NCI-H2196 (cell line): ENCODE data around the gene PRUNE1.

ENCODE experiments used
- DNase-seq: peaks from one replicate; lab custom pipeline; 2025; ENCODE audit not compliant: unreplicated experiment; lab: John Stamatoyannopoulos, UW

The PRUNE1 gene

GRCh38 chr1:151005729-151006319 lies 2.4 kb upstream of the PRUNE1 start:
- no peak for DNase-seq

- peak; percentile 71 for DNase-seq
Measured at GRCh38 chr1:151006327-151007052, 1.8 kb upstream of the PRUNE1 start, which contains the start of gene MINDY1. MINDY1 (minus strand) TSS chr1:151006902; CDS start chr1:151002617, 4,285 bp downstream.

DNA sequence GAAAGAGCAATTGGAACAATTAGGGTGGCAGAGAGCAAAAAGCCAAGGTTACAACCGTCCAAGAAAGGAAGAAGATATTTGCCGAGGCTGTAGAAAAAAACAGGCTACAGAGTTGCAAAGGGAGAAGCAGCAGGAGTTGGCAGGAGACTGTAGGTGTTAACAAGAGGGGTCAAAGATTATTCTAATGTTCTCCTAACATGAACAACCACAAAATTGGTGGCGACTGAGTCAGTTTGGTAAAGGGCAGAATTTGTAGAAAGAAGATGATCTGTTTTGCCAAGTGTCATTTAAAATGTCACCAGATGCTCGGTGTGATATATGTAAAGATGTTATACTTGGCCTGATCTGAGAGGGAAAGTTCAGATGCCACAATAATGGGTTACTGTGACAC lies 401 bp upstream of the PRUNE1 start:
- no peak for DNase-seq

- DNase-seq: no peak
Measured at GRCh38 chr1:151009206-151009587, 948 bp downstream of the PRUNE1 start.

DNA sequence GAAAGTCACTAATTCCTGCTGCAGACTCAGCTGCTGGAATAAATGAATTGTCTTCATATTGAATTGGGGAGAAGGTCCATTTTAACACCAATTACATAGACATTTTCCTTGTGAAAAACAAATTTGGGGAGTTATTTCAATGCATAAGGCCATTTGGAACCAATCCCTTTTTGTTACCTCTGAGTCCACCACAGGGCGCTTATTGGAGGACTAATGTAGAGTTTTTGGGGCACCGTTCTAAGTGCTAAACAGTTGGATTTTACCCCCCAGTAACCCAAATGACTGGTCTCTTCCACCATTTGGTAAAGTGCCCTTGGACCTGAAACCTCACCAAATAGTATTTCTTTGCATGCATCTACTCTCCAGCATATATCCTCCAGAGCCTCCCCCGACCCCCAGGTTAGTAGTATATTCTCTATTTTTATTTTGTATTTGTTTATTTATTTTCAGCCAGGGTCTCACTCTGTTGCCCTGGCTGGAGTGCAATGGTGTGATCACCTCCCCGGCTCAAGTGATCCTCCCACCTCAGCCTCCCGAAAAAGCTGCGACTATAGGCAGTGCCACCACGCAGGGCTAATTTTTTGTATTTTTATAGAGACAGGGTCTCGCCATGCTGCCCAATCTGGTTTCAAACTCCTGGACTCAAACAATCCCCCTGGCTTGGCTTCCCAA lies 1.6 kb downstream of the PRUNE1 start:
- no peak for DNase-seq

GRCh38 chr1:151010346-151010726 lies 2.1 kb downstream of the PRUNE1 start:
- no peak for DNase-seq

GRCh38 chr1:151011154-151011850 lies 3.1 kb downstream of the PRUNE1 start:
- DNase-seq: no peak

DNA sequence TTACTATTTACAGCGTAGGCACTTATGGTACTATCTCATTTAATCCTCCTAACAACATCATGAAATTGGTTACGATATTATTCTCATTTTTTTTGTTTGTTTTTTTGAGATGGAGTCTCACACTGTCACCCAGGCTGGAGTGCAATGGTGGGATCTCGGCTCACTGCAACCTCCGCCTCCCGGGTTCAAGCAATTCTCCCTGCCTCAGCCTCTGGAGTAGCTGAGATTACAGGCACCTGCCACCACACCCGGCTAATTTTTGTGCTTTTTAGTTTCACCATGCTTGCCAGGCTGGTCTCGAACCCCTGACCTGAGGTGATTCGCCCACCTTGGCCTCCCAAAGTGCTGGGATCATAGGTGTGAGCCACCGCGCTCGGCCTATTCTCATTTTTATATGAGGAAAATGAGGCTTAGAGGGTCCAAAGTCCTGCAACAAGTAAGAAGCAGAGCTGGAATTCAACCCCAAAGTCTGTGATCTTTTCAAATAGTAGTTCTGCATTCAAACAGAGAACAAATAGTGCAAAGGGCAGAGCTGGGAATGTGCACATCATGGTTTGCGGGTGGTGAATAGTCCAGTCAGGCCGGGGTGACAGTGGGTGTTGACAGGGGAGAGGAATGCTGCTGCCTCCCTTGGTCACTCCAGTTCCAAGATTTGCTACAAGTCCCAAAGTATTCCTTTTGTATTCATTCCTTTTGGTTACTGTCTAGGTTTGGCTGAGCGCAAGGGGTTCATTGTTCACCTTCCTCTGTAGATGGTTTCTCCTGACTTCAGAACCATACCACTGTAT lies 4.6 kb downstream of the PRUNE1 start:
- no peak for DNase-seq

DNA sequence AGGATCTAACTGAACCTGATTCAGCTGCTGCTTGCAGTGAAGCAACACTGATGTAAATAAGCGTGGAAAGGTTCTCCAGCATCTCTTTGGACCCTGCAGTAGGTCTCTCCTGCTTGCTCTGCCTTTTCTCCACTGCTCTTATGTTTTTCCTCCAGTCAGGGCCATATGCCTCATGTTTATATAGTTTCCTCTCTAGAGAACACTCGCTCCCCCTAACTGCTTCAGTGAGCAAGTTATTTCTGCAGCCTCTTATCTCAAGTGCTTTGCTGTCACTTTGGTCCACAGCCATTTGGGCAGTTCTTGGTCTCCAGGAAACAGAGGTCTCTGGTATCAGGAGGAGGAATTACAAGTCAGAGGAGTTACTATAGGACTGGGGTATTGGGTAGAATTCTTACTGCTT lies 5.3 kb downstream of the PRUNE1 start:
- DNase-seq: peak; percentile 15

GRCh38 chr1:151024540-151025146 lies 16.4 kb downstream of the PRUNE1 start:
- peak; percentile 54 for DNase-seq

DNA sequence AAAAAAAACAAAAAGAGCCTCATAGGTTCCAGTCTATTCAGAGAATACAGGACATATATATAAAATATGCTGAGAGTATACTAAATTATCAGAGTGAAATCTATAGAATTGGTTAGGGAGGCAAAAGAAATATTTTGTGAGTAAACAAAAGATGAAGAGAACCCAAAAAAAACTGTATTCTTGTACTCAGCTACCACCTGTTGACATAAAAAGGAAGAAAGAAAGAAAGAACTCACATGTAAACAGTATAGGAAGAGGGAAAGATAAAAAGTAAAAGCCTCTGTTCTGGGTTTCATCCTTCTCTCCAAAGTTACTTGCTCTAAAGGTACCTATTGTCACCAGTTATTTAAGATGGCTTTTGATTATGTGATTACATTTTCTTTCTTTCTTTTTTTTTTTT lies 18.2 kb downstream of the PRUNE1 start:
- no peak for DNase-seq

DNA sequence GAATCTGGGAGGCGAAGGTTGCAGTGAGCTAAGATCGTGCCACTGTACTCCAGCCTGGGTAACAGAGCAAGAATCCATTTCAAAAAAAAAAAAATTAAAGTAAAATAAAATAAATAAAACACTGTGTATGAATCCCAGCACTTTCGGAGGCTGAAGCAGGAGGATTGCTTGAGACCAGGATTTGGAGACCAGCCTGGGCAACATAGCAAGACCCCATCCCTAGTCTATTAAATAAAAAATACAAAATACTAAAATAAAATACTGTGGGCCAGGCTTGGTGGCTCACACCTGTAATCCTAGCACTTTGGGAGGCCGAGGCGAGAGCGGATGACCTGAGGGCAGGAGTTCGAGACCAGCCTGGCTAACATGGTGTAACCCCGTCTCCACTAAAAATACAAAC lies 23.9 kb downstream of the PRUNE1 start:
- no peak for DNase-seq

DNA sequence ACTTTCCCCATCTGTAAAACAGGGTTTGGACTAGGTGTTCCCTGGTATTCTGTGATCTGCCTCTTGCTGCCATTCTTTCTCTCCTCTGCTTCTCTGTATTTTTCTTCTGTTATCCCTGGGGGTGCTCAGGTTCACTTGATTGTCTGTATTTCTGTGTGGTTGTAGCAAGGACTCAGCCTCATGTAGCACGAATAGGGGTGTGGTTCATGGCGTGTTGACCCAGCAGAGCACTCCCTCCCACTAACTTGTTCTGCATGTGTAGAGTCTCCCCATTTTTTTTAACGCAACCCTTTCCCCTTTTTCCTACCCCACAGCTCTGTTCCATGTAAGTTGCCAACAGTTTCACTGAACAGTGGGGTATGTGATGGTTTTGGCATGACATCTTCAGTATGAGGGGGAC lies 26.9 kb downstream of the PRUNE1 start:
- DNase-seq: no peak

DNA sequence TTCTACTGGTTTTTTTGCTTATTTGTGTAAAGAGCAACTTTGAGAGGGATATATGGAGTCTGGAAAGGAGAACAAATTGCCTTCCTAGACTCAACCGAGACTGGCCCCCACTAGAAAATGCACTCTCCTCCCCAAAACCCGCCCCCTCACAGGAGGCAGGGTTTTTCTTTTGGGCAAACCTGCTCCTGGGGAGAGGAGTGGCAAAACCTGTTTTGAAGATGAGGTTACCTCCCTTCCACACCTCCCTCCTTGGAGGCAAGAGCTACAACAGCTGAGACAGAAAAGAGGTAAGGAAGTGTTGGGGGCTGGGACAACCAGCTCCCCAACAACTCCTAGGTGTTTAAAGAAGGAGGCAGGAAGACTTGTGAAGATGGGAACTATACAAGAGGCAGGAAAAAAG lies 28.1 kb downstream of the PRUNE1 start, which contains the start of gene BNIPL:
TSS of gene BNIPL (plus strand) at position 231 of the 400 bp plus-strand sequence. CDS start at position 371, 140 bp downstream.
- DNase-seq: no peak

DNA sequence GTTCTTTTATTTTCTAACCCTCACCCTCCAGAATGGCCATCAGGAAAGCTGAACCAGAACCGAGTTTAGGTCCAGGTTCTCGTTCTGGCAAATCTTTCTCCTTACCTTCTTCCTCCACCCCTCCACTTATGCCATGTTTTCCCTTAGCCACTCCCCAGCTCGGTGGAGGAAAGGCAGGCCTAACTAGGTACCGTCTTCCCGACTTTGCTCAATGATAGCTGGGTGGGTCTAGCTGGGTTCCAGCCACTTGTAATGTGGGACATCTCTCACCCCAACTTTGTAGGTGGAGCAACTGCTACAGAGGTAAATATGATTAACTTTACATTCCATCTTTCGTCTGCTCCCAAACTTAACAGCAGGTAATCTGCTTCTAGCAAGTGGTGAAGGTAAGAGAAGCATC lies 28.8 kb downstream of the PRUNE1 start:
- DNase-seq: no peak

GRCh38 chr1:151039521-151039920 lies 31.3 kb downstream of the PRUNE1 start:
- no peak for DNase-seq

GRCh38 chr1:151043163-151043562 lies 34.9 kb downstream of the PRUNE1 start:
- DNase-seq: no peak

GRCh38 chr1:151047591-151047924 lies 39.3 kb downstream of the PRUNE1 start, which contains the start of gene C1orf56:
C1orf56 (plus strand) TSS chr1:151047751; CDS start chr1:151047848, 97 bp downstream.
- DNase-seq: peak; percentile 67

DNA sequence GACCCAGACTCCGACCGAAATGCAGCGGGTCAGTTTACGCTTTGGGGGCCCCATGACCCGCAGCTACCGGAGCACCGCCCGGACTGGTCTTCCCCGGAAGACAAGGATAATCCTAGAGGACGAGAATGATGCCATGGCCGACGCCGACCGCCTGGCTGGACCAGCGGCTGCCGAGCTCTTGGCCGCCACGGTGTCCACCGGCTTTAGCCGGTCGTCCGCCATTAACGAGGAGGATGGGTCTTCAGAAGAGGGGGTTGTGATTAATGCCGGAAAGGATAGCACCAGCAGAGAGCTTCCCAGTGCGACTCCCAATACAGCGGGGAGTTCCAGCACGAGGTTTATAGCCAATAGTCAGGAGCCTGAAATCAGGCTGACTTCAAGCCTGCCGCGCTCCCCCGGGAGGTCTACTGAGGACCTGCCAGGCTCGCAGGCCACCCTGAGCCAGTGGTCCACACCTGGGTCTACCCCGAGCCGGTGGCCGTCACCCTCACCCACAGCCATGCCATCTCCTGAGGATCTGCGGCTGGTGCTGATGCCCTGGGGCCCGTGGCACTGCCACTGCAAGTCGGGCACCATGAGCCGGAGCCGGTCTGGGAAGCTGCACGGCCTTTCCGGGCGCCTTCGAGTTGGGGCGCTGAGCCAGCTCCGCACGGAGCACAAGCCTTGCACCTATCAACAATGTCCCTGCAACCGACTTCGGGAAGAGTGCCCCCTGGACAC lies 39.8 kb downstream of the PRUNE1 start:
- peak; percentile 52 for DNase-seq

- DNase-seq: no peak
Measured at GRCh38 chr1:151048645-151049032, 40.4 kb downstream of the PRUNE1 start.
